GM12891 (cell line): ENCODE data around the gene CCDC117.

Source experiments
- POLR2A ChIP-seq: IDR thresholded peaks from 2 replicates; pipeline ENCODE4 v1.6.1; 2011; ENCODE audit warnings: low read depth, low read length, control low read depth
- POLR2AphosphoS5 ChIP-seq: IDR thresholded peaks from 2 replicates; pipeline ENCODE4 v1.6.1; 2011; ENCODE audit warnings: low read depth, low read length, control low read depth
- TAF1 ChIP-seq: IDR thresholded peaks from 2 replicates; pipeline ENCODE4 v1.6.1; 2011; ENCODE audit warnings: low read depth, low read length, control low read depth

DNA sequence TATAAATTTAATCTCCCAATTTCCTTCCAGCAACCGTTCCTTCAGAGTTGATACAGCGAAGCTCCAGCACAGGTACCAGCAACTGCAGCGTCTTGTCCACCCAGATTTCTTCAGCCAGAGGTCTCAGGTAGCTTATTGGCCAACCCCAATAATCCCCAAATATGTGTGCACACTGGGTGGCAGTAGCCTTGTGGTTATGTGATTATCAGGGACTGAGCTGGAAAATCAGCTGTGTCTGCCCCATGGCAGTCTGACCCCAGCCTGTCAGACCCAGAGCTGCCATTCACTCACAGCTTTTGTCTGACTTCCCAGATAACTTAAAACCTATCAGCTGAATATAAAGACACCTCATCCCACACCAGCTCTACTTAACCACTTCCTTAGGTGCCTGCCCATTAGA is 28.6 kb upstream of the CCDC117 start:
- TF ChIP-seq POLR2AphosphoS5: no peak
- TF ChIP-seq POLR2A: no peak
- TF ChIP-seq TAF1: no peak
